ENCODE data around the gene PRKN.

PRKN gene

DNA sequence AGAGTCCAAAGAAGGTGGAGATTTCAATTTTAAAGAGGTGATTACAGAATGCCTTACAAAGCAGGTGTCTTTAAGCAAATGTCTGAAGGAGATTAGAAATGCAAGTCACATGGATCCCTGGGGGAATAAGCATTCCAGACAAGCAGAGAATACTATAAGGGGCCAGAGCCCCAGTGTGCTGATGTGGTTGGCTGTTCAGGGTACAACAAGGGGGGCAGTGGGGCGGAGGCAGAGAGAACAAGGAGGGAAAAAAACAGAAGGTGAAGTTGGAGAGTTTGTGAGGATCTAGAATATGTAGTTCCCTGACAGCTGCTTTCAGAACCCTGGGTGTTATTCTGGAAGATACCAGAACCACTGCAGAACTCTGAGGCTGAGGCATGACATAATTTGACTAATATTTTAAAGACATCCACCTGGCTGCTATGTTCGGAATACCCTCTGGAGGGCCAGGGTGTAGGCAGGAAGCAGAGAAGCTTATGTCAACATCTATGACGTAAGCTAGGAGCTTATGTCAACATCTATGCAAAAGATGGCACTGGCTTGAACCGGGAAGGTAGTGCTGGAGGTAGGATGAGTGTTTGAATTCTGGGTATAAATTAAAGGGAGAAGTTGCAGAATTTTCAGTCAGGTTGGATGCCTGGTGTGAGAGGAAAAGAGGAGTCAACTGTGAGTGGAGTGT is 1177.5 kb downstream of the PRKN start:
- no peak for DNase-seq
- TF ChIP-seq GATA1 (IDR thresholded peaks at IDR 0.05; ENCODE audit: low read depth, low read length) (no peak), POLR2A (IDR thresholded peaks at IDR 0.05; ENCODE audit: low read length) (no peak)

- no peak for DNase-seq
- no peak for TF ChIP-seq POLR2A (IDR thresholded peaks at IDR 0.05; ENCODE audit: low read length)
- no peak for TF ChIP-seq GATA1 (IDR thresholded peaks at IDR 0.05; ENCODE audit: low read depth, low read length)
Measured at GRCh38 chr6:161548713-161549296, 1178.8 kb downstream of the PRKN start.

GRCh38 chr6:161547617-161548016 is 1179.9 kb downstream of the PRKN start:
- no peak for TF ChIP-seq GATA1 (IDR thresholded peaks at IDR 0.05; ENCODE audit: low read depth, low read length)
- TF ChIP-seq POLR2A (IDR thresholded peaks at IDR 0.05; ENCODE audit: low read length): no peak
- DNase-seq: no peak

DNA sequence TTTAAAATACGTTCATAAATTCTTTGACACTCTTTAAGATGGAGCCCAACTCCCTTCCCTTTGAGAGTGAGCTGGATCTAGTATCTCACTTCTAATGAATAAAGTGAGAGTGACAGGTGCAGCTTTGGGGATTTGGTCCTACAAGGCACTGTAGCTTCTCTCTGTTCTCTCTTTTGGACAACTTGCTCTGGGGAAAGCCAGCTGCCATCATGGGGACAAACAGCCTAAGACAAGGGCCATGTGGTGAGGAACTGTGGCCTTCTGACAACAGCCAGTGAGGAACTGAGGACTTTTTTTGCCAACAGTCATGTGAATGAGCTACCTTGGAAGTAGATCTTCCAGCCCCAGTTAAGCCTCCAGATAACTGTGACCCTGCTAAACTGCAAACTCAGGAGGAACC is 1180.9 kb downstream of the PRKN start:
- TF ChIP-seq POLR2A (IDR thresholded peaks at IDR 0.05; ENCODE audit: low read length): no peak
- TF ChIP-seq GATA1 (IDR thresholded peaks at IDR 0.05; ENCODE audit: low read depth, low read length): no peak
- DNase-seq: no peak

GRCh38 chr6:161545741-161546140 is 1181.8 kb downstream of the PRKN start:
- TF ChIP-seq POLR2A (IDR thresholded peaks at IDR 0.05; ENCODE audit: low read length) (no peak), GATA1 (IDR thresholded peaks at IDR 0.05; ENCODE audit: low read depth, low read length) (no peak)
- no peak for DNase-seq

DNA sequence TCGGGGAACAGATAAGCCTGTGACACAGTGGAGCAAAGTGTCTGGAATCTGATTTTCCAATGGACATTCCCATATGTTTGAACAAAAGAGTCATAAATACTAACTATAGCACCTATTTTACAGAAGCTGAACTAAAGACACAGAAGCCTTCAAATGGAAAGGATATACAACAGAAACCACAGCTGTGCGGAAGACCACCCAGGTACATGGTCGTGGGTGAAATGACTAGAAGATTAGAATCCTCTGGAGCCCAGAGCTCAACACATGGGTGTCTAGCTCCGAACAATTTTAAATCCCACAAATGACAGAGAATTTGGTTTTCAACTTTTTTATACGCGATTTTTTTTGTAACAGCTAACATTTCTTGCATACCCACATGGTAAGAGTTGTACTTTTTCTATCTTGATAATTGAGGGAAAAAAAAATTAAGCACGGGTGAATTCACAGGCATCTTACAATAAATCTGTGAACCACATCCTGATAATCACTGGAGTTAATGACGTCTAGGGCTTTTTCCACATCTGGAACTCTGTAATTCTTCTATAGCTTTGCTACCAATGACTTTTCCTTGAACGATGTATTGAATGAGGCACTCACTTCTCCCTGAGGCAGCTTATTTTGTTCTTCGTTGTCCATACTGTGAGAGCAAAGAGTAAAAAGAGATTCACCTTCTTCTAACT is 1182.6 kb downstream of the PRKN start:
- no peak for TF ChIP-seq GATA1 (IDR thresholded peaks at IDR 0.05; ENCODE audit: low read depth, low read length)
- no peak for TF ChIP-seq POLR2A (IDR thresholded peaks at IDR 0.05; ENCODE audit: low read length)
- DNase-seq: no peak

DNA sequence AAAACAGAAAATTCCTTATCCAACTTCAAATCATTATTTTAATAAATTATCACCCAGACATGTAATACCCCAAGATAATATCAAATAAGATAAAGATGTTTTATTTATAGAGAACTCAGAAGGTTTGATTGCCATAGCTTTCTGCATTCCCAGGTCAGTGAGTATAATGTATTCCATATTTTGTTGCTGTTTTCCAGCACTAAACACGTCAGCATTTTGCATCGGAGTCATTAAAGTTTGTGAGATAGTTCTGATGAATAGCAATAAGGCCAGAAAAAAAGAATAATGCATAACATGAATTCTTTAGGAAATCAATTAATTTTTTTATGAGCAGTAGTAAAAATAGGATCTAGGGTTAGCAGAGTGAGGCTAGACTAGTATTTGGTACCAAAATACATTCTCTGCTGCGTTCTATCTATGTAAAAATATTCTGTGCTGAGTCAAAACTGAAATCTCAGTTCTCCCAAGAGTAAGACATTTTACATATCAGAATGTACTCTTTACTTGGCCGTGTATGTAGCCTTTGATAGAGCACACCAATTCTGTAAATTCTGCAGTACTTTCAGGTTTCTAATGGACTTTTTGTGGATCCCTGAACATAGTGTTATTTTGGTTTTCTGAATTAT is 1183.8 kb downstream of the PRKN start:
- DNase-seq: no peak
- TF ChIP-seq GATA1 (IDR thresholded peaks at IDR 0.05; ENCODE audit: low read depth, low read length): no peak
- no peak for TF ChIP-seq POLR2A (IDR thresholded peaks at IDR 0.05; ENCODE audit: low read length)

GRCh38 chr6:161542346-161542980 is 1185.1 kb downstream of the PRKN start:
- DNase-seq: no peak
- TF ChIP-seq GATA1 (IDR thresholded peaks at IDR 0.05; ENCODE audit: low read depth, low read length) (no peak), POLR2A (IDR thresholded peaks at IDR 0.05; ENCODE audit: low read length) (no peak)

DNA sequence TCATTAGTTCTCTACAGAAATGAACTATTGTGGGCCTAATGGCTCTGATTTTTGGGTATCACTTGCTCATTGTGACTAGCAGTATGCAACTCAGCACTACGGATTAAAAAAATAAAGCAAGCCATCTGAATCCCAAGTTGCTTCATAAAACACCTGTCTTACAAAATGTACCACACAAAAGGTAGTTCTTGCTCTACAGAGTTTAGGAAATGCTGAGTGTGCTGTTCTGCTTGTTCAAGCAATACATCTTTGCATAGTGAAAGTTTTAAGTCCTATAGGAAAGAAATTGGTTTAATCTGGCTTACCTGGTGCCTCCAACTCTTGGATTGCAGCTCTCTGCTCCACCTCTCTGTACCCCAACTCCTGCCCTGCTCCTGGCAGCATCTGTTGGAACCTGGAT is 1187.0 kb downstream of the PRKN start:
- DNase-seq: no peak
- TF ChIP-seq GATA1 (IDR thresholded peaks at IDR 0.05; ENCODE audit: low read depth, low read length) (no peak), POLR2A (IDR thresholded peaks at IDR 0.05; ENCODE audit: low read length) (no peak)

DNA sequence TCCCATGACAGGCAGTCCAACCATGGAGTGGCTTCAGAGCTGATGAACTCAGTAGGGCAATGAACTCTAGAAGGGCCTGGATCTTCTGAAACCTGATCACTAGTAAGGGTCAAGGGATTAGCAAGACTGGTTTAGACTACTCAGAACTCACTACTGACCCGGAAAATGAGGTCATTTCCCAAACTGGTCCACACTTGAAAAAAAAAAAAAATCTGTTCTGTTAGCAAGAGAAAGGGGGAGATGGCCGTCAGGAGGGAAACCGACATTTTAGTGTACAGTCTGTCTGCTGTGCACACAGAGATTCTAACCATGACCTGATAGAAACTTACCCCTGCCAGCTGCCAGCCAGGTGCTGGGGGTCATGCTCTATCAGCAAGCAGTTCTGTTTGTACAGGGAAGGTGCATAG is 1191.3 kb downstream of the PRKN start:
- no peak for DNase-seq
- no peak for TF ChIP-seq GATA1 (IDR thresholded peaks at IDR 0.05; ENCODE audit: low read depth, low read length)
- TF ChIP-seq POLR2A (IDR thresholded peaks at IDR 0.05; ENCODE audit: low read length): no peak

DNA sequence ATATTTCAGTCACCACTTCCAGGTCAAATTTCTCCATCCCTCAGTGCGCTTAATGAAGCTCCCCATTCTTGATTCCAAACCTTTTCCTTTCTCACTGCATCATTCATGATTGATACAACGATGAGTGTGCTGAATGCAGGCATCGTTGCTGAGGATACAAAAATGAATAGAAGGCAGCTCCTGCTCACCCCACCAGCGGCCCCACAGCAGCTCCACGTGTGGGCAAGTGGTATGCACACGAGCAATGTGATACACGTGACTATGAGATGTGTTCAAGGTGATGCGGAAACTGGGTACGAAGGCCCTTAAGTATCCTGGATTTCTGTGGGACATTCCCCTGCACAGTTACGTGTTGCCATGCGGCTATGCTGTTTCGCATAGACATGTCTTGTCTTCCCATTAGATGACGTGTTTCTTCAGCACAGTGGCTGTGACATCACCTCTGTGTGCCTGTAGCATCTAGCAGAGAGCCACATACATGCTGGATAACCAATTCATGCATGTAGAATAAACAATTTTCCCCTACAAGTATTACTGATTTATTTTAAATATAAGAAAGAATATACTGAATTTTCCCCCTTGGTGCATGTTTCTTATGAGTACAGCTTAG is 1193.2 kb downstream of the PRKN start:
- TF ChIP-seq GATA1 (IDR thresholded peaks at IDR 0.05; ENCODE audit: low read depth, low read length) (no peak), POLR2A (IDR thresholded peaks at IDR 0.05; ENCODE audit: low read length) (no peak)
- DNase-seq: no peak

- DNase-seq: no peak
- TF ChIP-seq GATA1 (IDR thresholded peaks at IDR 0.05; ENCODE audit: low read depth, low read length) (no peak), POLR2A (IDR thresholded peaks at IDR 0.05; ENCODE audit: low read length) (no peak)
Measured at GRCh38 chr6:161533266-161533665, 1194.3 kb downstream of the PRKN start.

DNA sequence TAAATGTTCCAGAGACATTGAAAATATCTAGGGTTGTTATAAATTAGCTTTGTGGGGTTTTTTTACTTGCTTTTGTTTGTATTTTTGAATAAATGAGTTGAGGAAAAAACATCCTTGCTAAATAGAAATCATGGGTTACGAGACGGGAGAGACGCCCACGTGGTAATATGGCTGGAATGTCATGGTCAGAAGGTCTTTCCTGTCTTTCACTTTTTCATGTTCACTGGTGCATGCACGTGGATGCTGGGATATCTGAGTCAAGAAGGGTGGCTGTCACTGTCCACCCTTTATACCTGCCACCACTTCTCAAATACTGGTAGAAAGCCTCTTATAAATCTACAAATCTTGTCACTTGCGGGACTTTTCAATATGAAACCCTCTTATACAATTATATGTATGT is 1195.0 kb downstream of the PRKN start:
- DNase-seq: no peak
- TF ChIP-seq GATA1 (IDR thresholded peaks at IDR 0.05; ENCODE audit: low read depth, low read length) (no peak), POLR2A (IDR thresholded peaks at IDR 0.05; ENCODE audit: low read length) (no peak)

GRCh38 chr6:161526794-161527193 is 1200.8 kb downstream of the PRKN start:
- TF ChIP-seq GATA1 (IDR thresholded peaks at IDR 0.05; ENCODE audit: low read depth, low read length): no peak
- TF ChIP-seq POLR2A (IDR thresholded peaks at IDR 0.05; ENCODE audit: low read length): no peak
- DNase-seq: no peak
